B cell (primary cell): ENCODE measurements around the gene CETP.

Experiments
- CTCF ChIP-seq: fragments of 200-600 bp; IDR thresholded peaks from one replicate; pipeline ENCODE4 v1.8.0; 2022; ENCODE audit warnings: antibody characterized with exemption, mild to moderate bottlenecking
- EZH2 ChIP-seq: IDR thresholded peaks from 2 replicates; pipeline ENCODE4 v1.6.1; 2012; ENCODE audit warnings: borderline replicate concordance, low read depth, mild to moderate bottlenecking, moderate library complexity, low read length; ENCODE audit not compliant: insufficient read depth, poor library complexity, severe bottlenecking

- no peak for TF ChIP-seq CTCF
- no peak for TF ChIP-seq EZH2
These were observed 19.3 kb downstream of the CETP start for GRCh38 chr16:56980792-56981724.
